Large intestine (tissue), 3 donors: ENCODE data around the gene RPTOR. TPM values are rescaled to one million over a fixed set of nuclear protein-coding genes. Genes with fewer than 3 reads are reported as not detected.

Source experiments
- DNase-seq, 2 donors: peaks; one replicate each; pipeline versions ENCODE4 v3.0.0 to v3.0.0-alpha.2; 2013
- H3K27ac ChIP-seq: one replicate; pipeline ENCODE4 v1.5.1; 2013; ENCODE audit warnings: low read length
- H3K27me3 ChIP-seq: 2 replicates; pipeline ENCODE4 v1.6.1; 2013; ENCODE audit warnings: low read length; ENCODE audit not compliant: control insufficient read depth, insufficient read depth
- H3K36me3 ChIP-seq: 2 replicates; pipeline ENCODE4 v1.6.1; 2013; ENCODE audit warnings: low read length; ENCODE audit not compliant: control insufficient read depth, insufficient read depth
- H3K4me1 ChIP-seq: one replicate; pipeline ENCODE4 v1.6.1; 2013; ENCODE audit warnings: low read length; ENCODE audit not compliant: control insufficient read depth, insufficient read depth
- H3K4me3 ChIP-seq: one replicate; pipeline ENCODE4 v1.5.1; 2013; ENCODE audit warnings: low read length
- H3K9me3 ChIP-seq: one replicate; pipeline ENCODE4 v1.6.1; 2013; ENCODE audit warnings: mild to moderate bottlenecking, low read depth, low read length, moderate library complexity; ENCODE audit not compliant: control insufficient read depth
- WGBS: methylation state at CpG from one replicate; pipeline ENCODE4 v1.1.5; 2013; ENCODE audit warnings: low lambda C conversion rate; ENCODE audit not compliant: insufficient coverage; 5-methylcytosine and 5-hydroxymethylcytosine counted together
- polyA plus RNA-seq: library from polyadenylated mRNA; unstranded; fragments of 120-200 nt; gene quantifications from one replicate; pipeline ENCODE4 v1.2.1, GENCODE V29; 2013

RPTOR gene
- polyA plus RNA-seq, 1 donor = 16.8 TPM

DNA sequence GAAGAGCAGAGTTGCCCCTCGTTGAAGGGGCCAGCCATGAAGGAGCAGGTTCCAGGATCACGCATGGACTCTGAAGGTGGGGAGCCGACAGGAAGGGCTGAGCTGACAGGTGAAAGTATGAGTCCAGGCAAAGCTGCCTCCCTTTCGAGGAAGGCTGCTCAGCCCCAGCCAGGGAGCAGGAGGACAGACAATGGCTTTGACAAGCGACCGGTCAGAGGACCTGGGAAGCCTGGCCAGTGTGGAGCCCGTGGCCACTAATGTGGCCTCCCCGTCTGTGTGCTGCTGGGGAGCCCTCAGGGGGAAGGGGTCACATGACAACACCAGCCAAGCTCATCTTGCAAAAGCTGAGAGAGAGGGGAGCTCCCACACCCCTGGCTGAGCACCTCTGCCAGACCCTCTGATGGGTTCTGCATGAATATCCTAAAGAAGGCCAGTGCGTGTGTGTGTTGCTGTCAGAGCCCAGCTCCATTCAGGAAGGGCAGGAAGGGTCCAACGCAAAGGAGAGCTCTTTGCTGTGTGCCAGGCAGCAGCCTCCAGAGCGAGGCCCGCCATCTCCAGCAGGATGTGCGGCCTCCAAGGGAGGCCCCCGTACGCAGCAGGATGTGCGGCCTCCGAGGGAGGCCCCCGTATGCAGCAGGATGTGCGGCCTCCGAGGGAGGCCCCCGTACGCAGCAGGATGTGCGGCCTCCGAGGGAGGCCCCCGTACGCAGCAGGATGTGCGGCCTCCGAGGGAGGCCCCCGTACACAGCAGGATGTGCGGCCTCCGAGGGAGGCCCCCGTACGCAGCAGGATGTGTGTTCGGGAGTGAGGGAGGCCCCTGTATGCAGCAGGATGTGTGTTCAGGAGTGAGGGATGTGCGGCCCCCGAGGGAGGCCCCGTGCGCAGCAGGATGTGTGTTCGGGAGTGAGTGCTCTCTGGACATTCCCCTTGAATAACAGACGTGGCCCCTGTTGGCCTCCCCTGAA, 344.9 kb downstream of the RPTOR start:
- Histone ChIP-seq H3K27ac (no peak overlapping the region), H3K36me3 (peaks cover 59% of the 10 kb centered on the region), H3K27me3 (no peaks in the 10 kb centered on the region), H3K9me3 (no peaks in the 10 kb centered on the region), H3K4me1 (no peaks in the 10 kb centered on the region), H3K4me3 (no peak overlapping the region)
- no peak for DNase-seq
- WGBS = no CpG with 5 or more reads among the region's 40 CpGs

DNA sequence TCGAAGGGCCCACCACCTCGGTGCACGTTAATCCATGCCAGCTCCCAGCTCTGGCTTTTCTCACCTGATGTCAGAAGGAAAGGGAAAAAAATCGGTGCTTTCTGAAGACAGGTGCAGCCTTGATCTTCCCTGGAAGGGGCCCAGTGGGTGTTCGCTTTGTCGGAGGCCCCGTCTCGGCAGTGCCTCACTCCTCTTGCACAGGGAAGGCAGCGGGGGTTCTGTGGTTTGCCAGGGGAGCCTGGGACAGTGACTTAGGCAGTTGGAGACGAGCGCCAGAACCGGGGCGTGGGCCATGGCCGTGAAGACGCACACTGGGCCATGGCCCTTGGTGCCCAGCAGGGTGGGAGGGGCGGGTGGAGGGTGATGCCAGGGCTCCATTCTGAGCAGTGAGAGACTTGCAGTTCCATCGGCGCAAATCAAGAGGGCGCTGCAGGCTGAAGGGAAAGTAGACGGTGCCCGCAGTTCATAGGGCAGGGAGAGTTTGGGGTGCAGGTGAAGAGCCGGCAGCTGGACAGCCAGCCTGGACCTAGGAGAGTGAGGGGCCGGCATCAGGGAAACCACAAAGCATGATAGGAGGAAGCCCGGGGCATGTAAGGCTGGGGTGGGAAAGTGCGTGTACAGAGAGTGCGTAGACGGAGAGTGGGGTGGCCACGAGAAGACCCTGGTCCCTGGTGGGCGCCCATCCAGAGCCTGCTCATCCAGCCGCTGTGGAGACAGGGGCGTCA, 345.7 kb downstream of the RPTOR start:
- peaks cover 58% of the 10 kb centered on the region for H3K36me3 ChIP-seq
- WGBS = no CpG with 5 or more reads among the region's 31 CpGs
- no peak for DNase-seq
- H3K27me3 ChIP-seq = no peaks in the 10 kb centered on the region
- H3K4me3 ChIP-seq = no peak overlapping the region
- H3K4me1 ChIP-seq = no peaks in the 10 kb centered on the region
- no peaks in the 10 kb centered on the region for H3K9me3 ChIP-seq
- H3K27ac ChIP-seq = no peak overlapping the region

DNA sequence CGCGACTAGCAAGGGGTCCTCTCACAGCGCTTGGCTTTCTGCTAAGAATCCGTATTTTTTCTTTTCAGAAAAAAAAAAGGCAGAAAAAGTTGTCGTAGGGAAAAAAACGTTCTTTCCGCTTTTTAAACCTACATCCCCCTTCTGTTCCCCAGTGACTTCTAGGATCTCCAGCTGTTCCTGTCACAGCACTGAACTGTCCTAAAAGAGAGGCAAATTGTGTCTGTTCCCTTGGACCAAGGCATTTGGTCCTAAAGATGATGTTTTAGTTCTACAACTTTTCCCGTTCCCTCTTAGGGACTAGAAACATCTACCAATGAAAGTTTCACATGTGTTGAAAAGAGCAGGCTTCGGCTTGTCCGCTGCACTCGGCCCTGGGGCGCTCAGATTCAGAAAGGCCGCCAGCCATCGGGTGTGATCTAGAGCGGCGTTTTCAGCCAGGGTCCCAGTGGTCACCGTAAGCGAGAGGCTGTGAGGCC, 346.3 kb downstream of the RPTOR start:
- H3K36me3 ChIP-seq = peaks cover 58% of the 10 kb centered on the region
- WGBS = 79% methylated on average over 5 of the region's 18 CpGs
- H3K27me3 ChIP-seq = no peaks in the 10 kb centered on the region
- no peaks in the 10 kb centered on the region for H3K4me1 ChIP-seq
- H3K4me3 ChIP-seq = no peak overlapping the region
- H3K9me3 ChIP-seq = no peaks in the 10 kb centered on the region
- no peak for DNase-seq
- H3K27ac ChIP-seq = no peak overlapping the region

DNA sequence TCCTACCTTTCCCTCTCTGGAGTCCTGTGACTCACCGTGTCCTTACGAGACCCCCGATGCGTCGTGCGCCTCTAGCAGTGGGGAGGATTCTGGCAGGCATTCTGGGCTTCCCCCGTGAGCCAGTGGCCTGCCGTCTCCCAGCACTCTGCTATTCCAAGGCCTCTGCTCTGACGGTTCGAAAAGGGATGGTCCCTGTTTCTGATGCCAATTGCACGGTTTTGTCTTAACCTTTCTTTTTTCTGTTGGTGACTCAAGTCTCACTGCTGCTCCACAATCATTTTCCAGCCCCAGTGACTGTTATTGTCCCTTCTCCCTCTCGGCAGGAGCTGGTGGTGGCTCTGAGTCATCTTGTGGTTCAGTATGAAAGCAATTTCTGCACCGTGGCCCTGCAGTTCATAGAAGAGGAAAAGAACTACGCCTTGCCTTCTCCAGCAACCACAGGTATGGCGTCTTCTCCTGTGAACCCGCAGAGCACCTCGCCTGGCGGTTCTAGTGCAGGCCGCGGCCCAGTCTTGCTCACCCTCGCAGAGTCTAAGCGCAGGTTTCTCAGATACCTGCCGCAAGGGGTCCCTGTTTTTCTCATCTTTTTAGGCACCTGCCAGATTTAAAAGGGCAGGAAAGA, 346.9 kb downstream of the RPTOR start:
- Histone ChIP-seq H3K27ac (peak overlapping the region; percentile 14), H3K4me1 (no peaks in the 10 kb centered on the region), H3K36me3 (peaks cover 55% of the 10 kb centered on the region), H3K27me3 (no peaks in the 10 kb centered on the region), H3K9me3 (no peaks in the 10 kb centered on the region), H3K4me3 (no peak overlapping the region)
- WGBS = 67% methylated on average over 1 of the region's 23 CpGs
- no peak for DNase-seq

DNA sequence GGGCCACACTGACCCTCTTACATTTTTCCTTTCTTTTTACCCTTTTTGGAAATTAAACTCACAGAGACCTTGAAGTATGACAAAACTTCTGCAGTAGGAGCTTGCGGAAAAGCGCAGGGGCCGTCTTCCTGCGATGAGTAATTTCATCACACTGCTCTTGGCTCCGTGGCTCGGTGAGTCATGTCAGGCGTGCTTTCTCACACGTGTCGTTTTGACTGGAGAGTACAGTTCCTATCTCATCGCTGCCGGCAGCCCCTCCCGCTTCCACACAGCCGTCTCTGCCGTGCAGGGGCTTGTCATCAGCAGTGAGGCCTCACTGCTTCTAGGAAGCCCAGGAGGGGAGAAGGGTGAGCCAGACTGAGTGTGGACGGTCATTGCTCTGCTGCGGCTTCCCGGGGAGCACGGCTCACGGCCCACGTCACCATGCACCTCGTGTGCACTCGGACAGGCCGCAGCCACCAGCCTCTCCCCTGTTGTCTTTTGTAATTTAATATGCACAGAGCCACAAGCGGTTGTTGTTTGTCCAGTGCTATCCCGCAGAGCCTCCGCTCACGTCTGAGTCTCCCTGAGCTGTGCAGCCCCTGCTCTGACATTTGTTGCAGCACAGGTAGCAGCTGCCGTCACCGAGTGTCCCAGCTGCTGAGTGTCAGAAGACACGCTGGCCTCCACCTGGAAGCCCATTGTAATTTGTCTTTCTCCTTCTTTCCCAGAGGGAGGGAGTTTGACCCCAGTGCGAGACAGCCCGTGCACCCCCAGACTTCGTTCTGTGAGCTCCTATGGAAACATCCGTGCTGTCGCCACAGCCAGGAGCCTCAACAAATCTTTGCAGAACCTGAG, 347.6 kb downstream of the RPTOR start:
- Histone ChIP-seq H3K27ac (peak overlapping the region; percentile 17), H3K9me3 (no peaks in the 10 kb centered on the region), H3K27me3 (no peaks in the 10 kb centered on the region), H3K4me3 (no peak overlapping the region), H3K4me1 (no peaks in the 10 kb centered on the region), H3K36me3 (peaks cover 50% of the 10 kb centered on the region)
- WGBS = no CpG with 5 or more reads among the region's 35 CpGs
- DNase-seq = peak; percentile 9 to 24

DNA sequence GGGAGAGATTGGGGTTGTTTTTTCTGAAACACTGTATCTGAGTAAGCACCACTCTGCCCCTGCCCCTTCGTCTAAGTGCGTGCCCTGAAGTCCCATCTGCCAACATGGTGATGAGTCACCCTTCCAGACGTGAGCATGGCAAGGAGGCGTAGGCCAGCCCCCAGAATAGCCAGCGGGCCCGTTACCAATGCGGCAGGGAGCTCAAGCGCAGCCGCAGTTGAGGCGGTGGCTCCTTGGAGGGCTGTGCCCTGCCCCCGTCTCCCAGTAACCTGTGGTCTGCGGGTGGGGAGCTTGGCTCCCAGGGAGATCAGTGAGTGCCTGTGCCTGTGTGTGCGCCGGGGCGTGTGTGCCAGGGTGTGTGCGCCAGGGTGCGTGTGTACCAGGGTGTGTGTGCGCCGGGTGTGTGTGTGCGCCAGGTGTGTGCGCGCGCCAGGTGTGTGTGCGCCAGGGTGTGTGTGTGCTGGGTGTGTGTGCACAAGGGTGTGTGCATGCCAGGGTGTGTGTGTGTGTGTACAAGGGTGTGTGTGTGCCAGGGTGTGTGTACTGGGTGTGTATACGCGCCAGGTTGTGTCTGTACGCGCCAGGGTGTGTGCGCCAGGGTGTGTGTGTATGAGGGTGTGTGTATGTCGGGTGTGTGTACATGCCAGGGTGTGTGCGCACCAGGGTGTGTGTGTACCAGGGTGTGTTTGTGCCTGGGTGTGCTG, 348.4 kb downstream of the RPTOR start:
- no peak overlapping the region for H3K4me3 ChIP-seq
- H3K27me3 ChIP-seq = no peaks in the 10 kb centered on the region
- H3K4me1 ChIP-seq = no peaks in the 10 kb centered on the region
- H3K27ac ChIP-seq = peak overlapping the region; percentile 17
- no peaks in the 10 kb centered on the region for H3K9me3 ChIP-seq
- H3K36me3 ChIP-seq = peaks cover 53% of the 10 kb centered on the region
- no peak for DNase-seq
- no CpG with 5 or more reads among the region's 31 CpGs for WGBS

DNA sequence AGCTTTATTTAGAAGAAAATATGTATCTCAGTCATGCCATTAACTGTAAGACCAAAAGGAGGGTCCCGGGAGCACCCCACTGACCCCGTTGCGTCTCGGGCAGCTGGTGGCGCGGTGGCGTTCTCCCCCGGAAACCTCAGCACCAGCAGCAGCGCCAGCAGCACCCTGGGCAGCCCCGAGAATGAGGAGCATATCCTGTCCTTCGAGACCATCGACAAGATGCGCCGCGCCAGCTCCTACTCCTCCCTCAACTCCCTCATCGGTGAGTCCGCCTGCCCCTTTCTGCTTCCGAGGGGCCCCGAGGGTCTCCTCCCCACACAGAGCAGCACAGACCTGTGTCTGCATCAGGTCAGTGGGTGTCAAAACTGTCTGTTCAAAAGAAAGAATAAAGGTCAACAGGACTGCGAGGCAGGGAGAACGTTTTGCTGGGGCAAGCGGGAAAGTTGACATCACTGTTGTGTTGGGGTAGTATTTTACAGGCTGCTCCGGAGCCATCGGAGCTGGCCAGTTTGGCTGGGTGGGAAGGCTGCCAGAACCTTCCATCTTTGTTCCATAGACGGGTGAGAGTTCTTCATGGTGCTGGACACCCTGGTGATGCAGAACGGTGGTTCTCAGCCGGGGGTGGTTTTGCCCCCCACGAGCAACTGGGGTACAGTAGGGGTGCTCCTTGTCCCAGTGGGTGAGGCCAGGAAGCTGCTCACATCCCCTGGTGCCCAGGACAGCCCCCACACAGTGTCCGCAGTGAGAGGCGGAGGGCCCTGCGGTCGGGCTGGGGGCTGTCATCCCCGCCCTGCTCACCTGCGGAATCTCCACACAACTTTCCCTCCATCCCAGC, 349.2 kb downstream of the RPTOR start:
- Histone ChIP-seq H3K4me3 (no peak overlapping the region), H3K9me3 (no peaks in the 10 kb centered on the region), H3K27ac (no peak overlapping the region), H3K4me1 (no peaks in the 10 kb centered on the region), H3K36me3 (peaks cover 48% of the 10 kb centered on the region), H3K27me3 (no peaks in the 10 kb centered on the region)
- DNase-seq = no peak
- no CpG with 5 or more reads among the region's 34 CpGs for WGBS

DNA sequence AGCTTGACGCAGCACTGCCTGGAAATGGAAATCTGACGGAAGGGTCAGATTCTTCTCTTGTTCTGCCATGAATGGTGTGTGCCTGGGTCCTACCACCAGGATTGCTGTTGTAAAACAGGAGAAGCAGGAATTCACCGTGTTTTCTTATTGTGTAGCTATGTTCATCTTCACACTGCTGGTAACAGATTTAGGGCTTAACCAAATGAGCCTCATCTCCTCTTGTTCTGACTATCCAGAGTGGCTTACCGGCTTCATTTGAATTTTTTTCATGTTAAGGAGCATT, 349.7 kb downstream of the RPTOR start:
- H3K4me1 ChIP-seq = no peaks in the 10 kb centered on the region
- DNase-seq = no peak
- WGBS = no CpG with 5 or more reads among the region's 4 CpGs
- no peaks in the 10 kb centered on the region for H3K27me3 ChIP-seq
- no peak overlapping the region for H3K4me3 ChIP-seq
- H3K36me3 ChIP-seq = peaks cover 44% of the 10 kb centered on the region
- H3K9me3 ChIP-seq = no peaks in the 10 kb centered on the region
- H3K27ac ChIP-seq = no peak overlapping the region

DNA sequence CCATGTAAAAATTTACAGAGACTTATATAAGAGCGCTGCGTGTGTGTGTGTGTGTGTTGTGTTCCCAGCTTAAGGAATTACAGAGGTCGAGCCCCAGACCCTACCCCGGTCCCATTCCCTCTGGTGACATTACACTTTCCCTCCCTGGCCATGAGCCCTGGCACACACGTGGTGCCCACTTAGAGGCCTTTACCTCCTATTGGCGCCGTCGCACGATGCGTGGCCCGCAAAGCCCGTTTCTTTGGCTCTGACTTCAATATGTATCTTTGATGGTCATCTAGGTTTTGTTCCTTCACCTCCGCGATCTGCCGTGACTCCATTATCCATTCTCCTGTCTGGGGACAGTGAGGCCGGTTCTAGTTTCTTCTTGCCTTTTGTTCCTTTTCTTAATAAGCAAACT, 350.1 kb downstream of the RPTOR start:
- Histone ChIP-seq H3K27ac (no peak overlapping the region), H3K4me3 (no peak overlapping the region), H3K27me3 (no peaks in the 10 kb centered on the region), H3K4me1 (no peaks in the 10 kb centered on the region), H3K36me3 (peaks cover 41% of the 10 kb centered on the region), H3K9me3 (no peaks in the 10 kb centered on the region)
- DNase-seq = no peak
- WGBS = 95% methylated on average over 7 of the region's 16 CpGs
